NCI-H526 treated with DMSO at 0.1 percent for 48 hours (cell line): Measurements from ENCODE around the gene HMGCS2.
"Not testable (repeated sequence)": the region's sequence is repeated elsewhere in the genome, so short reads cannot be mapped to it uniquely, and the experiment has no call there.

Source experiments
- DNase-seq: peaks from one replicate; lab custom pipeline; 2025; lab: John Stamatoyannopoulos, UW

Gene HMGCS2

GRCh38 chr1:119790451-119791198 is 21.9 kb upstream of the HMGCS2 start:
- no peak for DNase-seq

GRCh38 chr1:119787776-119788175 is 19.1 kb upstream of the HMGCS2 start:
- DNase-seq: no peak

- DNase-seq: not testable (repeated sequence)
These were observed 17.9 kb upstream of the HMGCS2 start for GRCh38 chr1:119786473-119787050.

DNA sequence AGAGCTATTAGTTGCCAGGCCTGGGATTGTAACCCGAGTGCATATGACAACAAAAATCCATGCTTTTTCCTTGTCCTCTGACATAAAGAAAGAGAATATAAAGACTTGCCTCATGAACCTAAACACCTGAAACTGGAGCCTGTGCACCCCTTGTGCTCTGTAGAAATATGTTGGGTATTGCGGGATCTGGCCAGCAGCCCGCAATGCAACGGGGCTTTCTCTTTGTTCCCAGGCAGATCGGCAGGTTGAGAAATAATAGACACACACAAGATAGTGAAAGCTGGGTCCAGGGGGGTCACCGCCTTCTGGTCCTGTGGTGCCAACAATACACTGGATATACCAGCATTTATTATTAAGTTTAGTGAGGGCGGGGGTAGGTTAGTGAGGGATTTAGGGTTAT is 17.3 kb upstream of the HMGCS2 start:
- not testable (repeated sequence) for DNase-seq

DNA sequence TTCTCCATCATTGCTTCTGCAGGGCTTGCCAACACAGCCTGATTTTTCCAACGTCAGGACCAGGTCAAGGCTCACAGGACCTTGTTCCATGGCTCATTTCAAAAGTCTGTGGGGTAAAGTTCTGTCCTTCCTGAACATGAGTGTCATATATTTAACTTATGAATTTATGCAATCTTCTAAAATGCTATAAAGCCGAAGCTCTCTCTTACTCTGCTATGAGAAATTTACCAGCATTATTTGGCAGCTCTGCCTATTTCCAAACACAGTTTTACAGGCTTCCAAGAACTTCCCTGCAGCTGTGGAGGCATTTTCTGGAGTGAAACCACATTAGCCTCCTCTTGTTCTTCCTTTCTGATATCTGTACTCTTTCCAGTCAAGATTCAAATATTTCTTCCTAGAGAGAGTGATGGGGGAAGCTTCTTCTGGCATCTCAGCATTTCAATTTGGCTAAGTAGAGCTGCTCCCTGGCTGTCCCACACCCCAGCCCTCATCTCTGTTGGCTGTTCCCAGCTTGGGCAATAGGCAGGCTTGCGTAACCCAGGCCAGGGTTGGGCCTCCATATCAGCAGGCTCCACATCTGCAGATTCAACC is 15.6 kb upstream of the HMGCS2 start:
- no peak for DNase-seq

GRCh38 chr1:119783354-119784185 is 14.9 kb upstream of the HMGCS2 start:
- no peak for DNase-seq

DNA sequence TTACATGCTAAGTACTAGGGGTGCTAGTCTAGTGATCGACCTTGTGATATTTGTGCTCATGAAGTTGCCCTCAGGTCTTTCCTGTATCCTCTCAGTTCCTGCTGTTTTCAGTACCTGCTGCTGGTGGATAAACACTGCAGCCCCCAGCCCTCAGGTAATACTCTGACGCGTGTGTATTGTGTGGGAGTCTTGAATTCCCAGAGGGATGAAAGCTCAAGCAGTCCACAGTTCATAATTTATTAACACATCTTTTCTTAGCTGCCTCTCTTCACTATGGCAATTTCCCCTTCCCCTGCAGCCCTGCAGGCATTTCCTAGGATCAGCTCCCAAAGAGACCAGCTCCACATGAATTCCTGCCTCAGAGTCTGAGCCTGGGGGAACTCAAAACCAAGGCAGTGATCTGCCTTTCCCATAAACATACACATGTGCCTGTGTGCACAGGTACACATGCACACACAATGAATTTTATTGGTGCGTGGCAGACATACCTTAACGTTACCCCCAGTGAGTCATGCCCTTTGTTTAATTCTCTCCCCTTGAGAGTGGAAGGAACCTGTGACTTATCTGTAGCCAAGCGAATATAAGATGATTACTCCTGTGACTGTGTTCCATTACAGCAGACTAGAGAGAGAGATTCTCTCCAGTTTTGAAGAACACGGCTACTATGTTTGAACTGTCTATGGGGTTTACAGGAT is 14.1 kb upstream of the HMGCS2 start:
- DNase-seq: no peak

DNA sequence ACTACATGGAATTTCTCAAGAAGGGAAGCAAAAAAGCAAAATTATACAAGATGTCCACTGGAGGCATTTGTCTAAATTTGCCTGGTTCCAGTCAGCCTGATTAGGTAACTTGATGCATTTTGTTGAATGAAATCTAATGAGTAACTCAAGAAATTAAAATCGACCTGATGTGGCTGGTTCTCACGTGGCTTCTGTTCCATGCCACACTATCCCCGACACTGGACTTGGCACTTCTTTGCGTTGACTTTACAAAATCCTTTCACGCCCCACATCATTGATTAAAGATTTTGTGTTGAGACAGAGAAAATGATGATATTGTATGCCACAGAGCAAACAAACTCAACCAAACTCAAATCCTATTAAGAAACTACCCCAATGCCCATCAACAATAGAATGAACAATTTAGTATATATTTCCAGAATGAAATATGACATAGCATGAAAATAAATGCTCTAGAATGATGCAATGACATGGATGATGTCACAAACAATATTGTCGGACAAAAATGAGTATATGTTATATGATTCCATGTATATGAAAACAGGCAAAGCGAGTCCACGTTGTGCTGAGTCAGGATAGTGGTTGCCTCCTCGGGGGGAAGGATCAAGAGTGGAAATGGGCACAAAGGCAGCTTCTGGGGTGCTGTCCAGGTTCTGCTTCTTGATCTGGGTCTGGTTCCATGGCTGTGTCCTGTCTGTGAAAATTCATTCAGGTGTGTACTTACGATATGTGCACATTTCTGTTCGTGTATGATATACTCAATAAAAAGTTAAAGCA is 12.9 kb upstream of the HMGCS2 start:
- DNase-seq: no peak

DNA sequence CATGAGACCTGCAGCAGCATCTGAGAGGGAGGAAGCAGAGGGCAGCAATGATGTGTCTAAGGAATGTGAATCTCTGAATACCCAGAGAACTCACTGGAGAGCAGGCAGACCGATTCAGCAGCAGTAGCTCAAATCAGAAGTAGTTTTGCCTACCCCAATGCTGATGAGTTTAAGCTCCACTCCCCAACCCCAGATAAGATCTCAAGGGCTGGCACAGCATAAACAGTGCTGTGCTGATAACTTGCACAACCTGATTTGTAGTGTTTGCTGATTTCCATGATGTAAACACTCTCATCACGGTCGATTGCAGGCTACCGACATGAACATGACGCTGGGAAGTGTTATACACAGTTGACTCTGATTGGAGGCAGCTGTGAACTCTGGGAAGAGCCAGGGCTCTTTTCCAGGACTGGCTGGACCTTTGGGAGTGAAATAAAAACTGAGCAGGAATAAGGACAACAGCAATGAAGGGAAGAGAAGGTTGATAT is 11.2 kb upstream of the HMGCS2 start:
- DNase-seq: peak; percentile 86

DNA sequence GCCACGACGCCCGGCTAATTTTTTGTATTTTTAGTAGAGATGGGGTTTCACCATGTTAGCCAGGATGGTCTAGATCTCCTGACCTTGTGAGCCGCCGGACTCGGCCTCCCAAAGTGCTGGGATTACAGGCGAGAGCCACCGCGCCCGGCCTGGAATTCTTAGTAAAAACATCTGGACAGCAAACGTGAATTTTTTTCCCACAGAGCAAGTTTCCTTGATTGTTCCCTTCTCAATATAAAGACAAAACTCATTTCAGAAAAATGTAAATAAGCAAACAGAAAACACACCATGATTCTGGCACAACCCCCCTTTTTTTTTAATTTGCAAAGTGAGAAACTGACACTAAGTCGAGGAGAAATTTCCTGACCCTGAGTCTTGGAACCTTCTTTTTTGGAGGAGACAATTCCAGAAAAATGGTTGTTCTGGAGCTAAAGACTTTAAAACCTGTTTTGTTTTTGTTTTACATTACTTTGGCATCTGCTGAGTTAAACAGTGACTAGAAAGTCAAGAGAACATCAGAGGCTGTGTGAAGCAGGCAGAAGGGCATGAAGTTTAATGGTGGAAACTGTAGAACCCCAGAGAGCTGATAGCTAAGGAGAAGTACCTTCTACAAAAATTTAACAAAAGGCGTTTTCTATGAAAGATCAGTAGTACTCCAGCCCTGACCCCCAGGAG is 10.3 kb upstream of the HMGCS2 start:
- no peak for DNase-seq

- DNase-seq: no peak
These were observed 9.7 kb upstream of the HMGCS2 start for GRCh38 chr1:119778359-119778758.

GRCh38 chr1:119774746-119775490 is 6.2 kb upstream of the HMGCS2 start:
- DNase-seq: no peak

DNA sequence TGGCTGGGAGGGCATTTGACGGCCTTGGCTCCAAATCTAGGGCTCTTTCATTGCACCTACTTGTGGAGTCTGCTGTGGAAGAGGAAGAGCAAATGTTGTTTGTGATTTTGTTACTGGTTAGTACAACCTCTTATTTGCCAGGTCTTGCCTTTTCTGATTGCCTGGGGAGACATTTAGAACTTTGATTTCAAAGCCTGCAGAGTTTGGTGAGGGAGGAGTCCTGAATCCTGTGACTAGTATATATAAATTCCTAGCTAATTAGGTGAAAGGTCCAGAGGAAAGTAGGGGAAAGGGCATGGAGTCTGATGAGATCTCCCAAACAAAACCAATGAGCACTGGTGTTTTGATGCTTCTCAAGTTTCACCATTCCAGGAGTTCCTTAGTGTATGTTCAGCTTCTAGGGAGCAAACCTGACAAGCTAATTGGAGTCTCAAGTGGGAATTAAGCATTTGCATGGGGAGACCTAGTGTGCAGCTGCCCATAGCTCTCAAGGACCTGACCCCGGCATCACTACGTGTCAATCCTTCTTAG is 5.1 kb upstream of the HMGCS2 start:
- DNase-seq: no peak

DNA sequence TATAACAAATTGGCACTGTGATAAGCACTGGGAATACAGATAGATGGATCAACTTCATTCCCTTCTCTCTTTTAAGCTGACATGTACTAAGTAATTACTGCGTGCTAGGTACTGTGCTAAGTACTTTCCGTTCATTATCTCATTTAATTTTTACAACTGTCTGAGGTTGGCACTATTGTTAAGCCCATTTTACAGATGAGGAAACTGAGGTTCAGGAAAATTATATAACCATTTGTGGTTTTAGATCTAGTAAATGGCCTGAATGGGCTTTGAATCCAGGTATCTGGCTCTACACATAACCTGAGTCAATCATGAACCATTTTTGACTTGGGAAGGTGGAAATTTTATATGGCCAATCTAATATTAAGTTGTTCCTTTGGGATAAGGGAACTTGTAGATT is 3.6 kb upstream of the HMGCS2 start:
- no peak for DNase-seq

DNA sequence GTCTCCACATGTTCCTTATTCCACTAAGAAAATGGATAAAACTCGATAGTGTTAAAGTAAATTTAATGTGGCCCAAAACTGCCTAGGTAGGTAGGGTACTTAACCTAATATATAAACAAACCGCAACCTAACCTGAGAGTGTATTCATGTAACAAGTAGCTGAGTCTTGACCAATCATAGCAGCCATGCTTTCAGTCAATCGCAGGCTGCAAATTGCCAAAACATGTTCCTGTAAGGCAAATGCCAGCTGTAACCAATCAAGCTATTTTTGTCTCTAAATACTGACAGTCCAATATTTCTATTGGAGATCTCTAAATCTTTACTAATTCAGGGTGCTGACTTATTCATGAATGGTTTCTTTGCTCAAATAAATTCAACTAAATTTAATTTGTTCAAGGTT is 3.1 kb upstream of the HMGCS2 start:
- DNase-seq: no peak

GRCh38 chr1:119771016-119771415 is 2.3 kb upstream of the HMGCS2 start:
- no peak for DNase-seq

DNA sequence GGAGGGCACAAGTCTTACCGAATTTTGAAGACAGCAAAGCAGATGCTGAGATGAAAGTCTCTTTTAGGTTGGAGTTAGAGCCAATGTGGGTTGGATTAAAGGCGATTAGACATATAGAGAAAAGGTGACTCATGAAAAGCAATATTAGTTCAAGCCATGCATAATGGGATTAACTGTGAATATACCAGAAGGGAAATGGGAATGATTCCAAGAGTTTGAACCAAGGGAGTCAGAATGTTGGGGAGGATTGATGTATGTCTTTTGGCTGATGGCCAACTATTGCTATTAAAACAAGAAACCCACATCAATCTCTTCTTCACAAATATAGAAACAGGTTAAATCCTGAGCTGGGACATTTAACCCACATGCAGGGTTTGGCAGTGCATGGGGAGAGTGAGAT is 1.2 kb downstream of the HMGCS2 start:
- DNase-seq: no peak

- no peak for DNase-seq
These were observed 2.3 kb downstream of the HMGCS2 start for GRCh38 chr1:119766374-119766794.

DNA sequence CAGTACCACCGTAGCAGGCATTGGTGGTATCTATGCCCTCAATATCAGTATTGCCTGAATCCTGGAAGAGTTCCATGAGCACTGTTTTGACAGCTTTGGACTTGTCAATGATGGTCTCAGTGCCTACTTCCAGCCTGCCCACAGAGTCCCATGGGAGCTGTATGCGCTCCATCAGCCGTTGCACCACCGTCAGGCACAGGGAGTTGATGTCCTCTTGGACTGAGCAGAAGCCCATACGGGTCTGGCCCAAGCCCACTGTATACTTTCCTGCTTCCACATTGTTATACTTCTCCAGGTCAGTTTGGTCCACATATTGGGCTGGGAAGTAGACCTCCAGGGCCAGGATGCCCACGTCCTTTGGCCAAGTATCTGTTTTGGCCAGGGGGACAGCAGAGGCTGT is 4.5 kb downstream of the HMGCS2 start:
- DNase-seq: no peak
